HG02678 (cell line): ENCODE results near the gene CCDC192.
"Not testable (repeated sequence)": the region's sequence is repeated elsewhere in the genome, so short reads cannot be mapped to it uniquely, and the experiment has no call there.

Experiments used
- ATAC-seq: cut with Tn5 transposase; IDR thresholded peaks from one replicate; pipeline ENCODE4 v1.9.1; 2021; ENCODE audit warnings: mild to moderate bottlenecking, moderate library complexity; ENCODE audit not compliant: unreplicated experiment

The CCDC192 gene

DNA sequence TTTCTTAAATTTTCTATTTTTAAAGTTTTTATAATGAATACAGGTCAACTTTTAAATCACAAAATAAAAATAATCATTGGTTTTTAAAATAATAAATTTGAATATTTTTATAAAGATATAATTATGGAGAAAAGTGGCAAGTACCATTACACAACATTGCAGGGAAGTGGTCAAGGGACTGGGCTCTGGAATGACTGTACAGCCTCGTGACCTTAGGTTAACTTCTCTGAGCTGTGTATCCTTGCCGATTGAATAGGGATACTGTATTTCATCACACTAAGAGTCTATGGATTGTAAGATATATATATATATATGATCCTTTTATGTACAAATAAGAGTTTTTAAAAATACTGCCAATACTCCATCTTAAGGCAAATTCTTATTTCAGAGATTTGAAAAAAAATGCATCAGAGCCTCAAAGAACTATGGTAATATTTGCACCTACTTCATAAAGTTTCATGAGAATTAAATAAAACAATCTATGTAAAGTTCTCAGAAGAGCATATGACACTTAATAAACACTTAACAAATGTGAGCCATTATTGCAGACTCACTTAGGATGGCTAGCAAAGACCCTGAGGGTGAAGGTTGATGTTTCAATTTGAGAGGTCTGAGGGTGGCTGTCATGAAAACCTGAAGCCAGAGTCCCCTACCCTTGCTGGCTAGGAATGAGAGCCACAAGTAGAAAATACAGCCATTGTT lies 136.5 kb downstream of the CCDC192 start:
- ATAC-seq: peak; percentile 70

GRCh38 chr5:127840198-127840524 lies 137.0 kb downstream of the CCDC192 start:
- peak; percentile 64 for ATAC-seq

- ATAC-seq: no peak
Measured at GRCh38 chr5:127840809-127841208, 137.6 kb downstream of the CCDC192 start.

DNA sequence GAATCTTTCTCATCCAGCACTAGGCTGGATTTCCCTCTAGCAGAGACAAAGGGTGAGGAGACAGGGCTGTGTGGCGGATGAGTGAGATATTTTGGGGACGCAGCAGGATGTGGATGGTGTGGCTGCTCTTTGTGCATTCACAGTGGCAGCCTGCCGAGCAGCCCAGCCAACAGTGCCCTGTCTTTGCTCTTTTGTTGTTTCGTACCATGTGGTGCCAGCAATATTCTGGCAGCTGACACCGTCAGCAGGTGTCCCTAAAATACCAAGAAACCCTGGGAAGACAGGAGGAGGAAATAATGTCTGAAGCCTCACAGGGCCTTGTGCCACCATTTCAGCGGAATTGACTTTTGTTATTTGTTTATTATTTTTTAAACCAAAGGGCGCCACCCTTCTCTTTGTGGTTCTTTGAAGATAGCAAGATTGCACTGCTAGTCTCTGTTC lies 141.4 kb downstream of the CCDC192 start:
- ATAC-seq: no peak

GRCh38 chr5:127846884-127847283 lies 143.7 kb downstream of the CCDC192 start:
- no peak for ATAC-seq

DNA sequence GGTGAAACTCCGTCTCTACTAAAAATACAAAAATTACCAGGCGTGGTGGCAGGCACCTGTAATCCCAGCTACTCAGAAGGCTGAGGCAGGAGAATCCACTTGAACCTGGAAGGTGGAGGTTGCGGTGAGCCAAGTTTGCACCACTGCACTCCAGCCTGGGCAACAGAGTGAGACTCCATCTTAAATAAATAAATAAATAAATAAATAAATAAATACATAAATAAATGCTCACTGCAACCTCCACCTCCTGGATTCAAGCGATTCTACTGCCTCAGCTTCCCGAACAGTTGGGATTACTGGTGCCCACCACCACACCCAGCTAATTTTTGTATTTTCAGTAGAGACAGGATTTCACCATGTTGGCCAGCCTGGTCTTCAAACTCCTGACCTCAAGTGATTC lies 144.4 kb downstream of the CCDC192 start:
- not testable (repeated sequence) for ATAC-seq

DNA sequence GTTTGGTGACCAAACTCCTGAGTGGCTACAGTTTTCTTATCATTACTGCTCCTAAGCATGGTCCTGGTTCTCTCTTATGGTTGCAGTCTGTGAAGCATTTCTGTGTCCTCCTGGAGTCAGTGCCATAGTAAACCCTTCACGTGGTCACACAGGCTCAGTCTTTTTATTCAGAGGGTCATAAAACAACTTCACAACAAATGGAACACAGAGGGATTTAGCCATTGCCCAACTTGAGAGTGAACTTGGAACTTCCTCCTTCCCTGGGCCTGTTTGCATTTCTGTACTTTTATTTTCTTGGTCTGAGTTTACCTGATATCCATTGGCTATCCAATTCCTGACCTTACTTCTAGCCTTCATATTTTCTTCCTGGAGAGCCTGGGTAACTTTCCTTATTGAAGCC lies 144.9 kb downstream of the CCDC192 start:
- no peak for ATAC-seq

GRCh38 chr5:127849408-127849807 lies 146.2 kb downstream of the CCDC192 start:
- ATAC-seq: no peak

- no peak for ATAC-seq
Measured at GRCh38 chr5:127849891-127850290, 146.7 kb downstream of the CCDC192 start.

DNA sequence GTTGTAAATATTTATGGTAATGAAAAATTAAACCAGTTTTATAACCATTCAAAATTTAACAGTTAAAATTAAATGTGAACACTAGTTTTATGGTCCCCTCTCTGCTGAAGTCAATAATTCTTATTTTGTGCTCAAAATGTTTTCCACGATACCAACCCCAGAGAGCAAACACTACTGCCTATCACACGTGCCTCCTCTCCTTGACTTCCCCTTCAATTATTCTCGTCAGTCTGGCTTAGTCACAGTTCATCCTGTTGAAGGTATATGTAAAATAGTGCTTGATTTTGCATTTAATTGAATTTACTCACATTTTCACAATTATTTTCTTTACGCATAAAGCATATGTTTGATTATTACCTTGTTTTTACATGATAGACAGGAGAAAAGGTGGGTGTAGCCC lies 148.8 kb downstream of the CCDC192 start:
- no peak for ATAC-seq

DNA sequence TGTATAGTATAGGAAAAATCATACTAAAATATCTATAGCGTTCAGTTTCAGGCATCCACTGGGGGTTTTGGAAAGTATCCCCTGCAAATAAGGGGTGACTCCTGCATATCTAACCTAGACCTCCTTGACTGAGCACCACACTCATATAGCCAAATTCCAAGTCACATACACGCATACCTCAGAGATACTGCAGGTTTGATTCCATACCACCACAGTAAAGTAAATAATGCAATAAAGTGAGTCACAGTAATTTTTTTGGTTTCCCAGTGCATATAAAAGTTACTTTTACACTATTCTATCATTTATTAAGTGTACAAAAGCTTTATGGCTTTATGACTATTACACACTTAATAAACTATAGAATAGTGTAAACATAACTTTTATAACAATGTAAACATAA lies 151.3 kb downstream of the CCDC192 start:
- ATAC-seq: no peak

GRCh38 chr5:127856292-127856691 lies 153.1 kb downstream of the CCDC192 start:
- ATAC-seq: peak; percentile 81

GRCh38 chr5:127858116-127858784 lies 155.1 kb downstream of the CCDC192 start:
- no peak for ATAC-seq

- ATAC-seq: no peak
Measured at GRCh38 chr5:127860291-127860690, 157.1 kb downstream of the CCDC192 start.

- ATAC-seq: no peak
Measured at GRCh38 chr5:127863161-127863560, 160.0 kb downstream of the CCDC192 start.

GRCh38 chr5:127863610-127864395 lies 160.6 kb downstream of the CCDC192 start:
- no peak for ATAC-seq

- ATAC-seq: no peak
Measured at GRCh38 chr5:127864511-127864910, 161.3 kb downstream of the CCDC192 start.

GRCh38 chr5:127865273-127865672 lies 162.1 kb downstream of the CCDC192 start:
- peak; percentile 51 for ATAC-seq

GRCh38 chr5:127867022-127867783 lies 164.0 kb downstream of the CCDC192 start:
- peak; percentile 67 for ATAC-seq

DNA sequence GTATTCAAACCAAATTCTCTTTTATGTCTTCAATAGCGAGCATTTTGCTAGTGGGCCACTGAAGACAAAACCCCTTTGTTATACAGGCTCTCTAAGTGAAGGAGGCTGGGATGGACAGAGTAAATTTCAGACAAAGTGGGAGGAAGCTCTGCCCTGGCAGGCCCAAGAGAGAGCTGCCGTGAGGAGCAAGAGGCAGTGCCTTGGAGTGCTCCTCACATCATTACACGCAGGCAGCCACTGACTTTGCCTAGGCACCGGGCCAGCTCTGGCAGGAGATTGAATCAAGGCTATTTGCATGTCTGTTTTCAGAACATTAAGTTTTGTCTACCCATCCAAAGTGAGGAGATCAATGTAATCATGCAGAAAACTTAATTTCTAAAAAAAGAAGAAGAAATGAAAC lies 167.7 kb downstream of the CCDC192 start:
- peak; percentile 63 for ATAC-seq

- ATAC-seq: no peak
Measured at GRCh38 chr5:127871503-127872153, 168.4 kb downstream of the CCDC192 start.
